Endothelial cell of umbilical vein (primary cell): ENCODE data around the gene AQP12B.

Experiments
- EZH2 ChIP-seq: IDR thresholded peaks from 2 replicates; pipeline ENCODE4 v1.6.1; 2012; ENCODE audit warnings: borderline replicate concordance, low read depth, mild to moderate bottlenecking, moderate library complexity, low read length, inconsistent platforms; ENCODE audit not compliant: severe bottlenecking
- TF ChIP-seq, protein P1 (sequence below), 2 donors: IDR thresholded peaks; 1 replicate in 1 of 2; 2 replicates in 1 of 2; pipeline ENCODE4 v1.5.1; 2011; ENCODE audit warnings: low read length in 2 of 2, mild to moderate bottlenecking in 2 of 2, moderate library complexity in 2 of 2, control low read depth in 1 of 2, inconsistent platforms in 1 of 2, low read depth in 1 of 2; ENCODE audit not compliant: insufficient read depth in 1 of 2; ENCODE audit errors: extremely low read depth in 1 of 2

DNA sequence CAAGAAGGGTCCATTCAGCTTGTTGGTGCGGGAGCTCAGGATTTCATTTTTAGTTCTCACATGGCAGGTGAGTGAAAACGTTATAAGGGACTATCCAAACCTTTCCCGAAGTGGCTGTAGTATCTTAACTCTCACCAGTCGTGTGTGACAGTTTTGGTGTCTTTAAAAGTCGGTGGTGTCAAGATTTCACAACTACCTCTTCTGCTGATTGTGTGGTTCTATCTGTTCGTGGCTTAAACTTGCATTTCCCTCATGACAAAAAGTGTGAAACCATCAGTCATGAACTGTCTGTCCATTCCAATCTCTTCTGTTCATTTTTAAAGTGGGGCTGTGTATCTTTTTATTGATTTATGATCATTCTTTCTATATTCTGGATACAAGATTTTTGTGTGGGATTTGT is 3.8 kb upstream of the AQP12B start:
- no peak for TF ChIP-seq EZH2
- TF ChIP-seq, protein P1, sequence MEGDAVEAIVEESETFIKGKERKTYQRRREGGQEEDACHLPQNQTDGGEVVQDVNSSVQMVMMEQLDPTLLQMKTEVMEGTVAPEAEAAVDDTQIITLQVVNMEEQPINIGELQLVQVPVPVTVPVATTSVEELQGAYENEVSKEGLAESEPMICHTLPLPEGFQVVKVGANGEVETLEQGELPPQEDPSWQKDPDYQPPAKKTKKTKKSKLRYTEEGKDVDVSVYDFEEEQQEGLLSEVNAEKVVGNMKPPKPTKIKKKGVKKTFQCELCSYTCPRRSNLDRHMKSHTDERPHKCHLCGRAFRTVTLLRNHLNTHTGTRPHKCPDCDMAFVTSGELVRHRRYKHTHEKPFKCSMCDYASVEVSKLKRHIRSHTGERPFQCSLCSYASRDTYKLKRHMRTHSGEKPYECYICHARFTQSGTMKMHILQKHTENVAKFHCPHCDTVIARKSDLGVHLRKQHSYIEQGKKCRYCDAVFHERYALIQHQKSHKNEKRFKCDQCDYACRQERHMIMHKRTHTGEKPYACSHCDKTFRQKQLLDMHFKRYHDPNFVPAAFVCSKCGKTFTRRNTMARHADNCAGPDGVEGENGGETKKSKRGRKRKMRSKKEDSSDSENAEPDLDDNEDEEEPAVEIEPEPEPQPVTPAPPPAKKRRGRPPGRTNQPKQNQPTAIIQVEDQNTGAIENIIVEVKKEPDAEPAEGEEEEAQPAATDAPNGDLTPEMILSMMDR (IDR thresholded peaks at IDR 0.05; ENCODE audit: extremely low read depth in 1 of 2, insufficient read depth in 1 of 2, low read depth in 1 of 2, low read length in 2 of 2): no peak
